Frontal cortex (tissue), 4 donors: Measurements from ENCODE around the gene EN2. TPM values are rescaled to one million over a fixed set of nuclear protein-coding genes. Genes with fewer than 3 reads are reported as not detected.

Experiments used
- DNase-seq, 2 donors: peaks; one replicate each; pipeline ENCODE4 v3.0.0; 2012; ENCODE audit warnings: low spot score in 2 of 2
- FAIRE-seq: peaks from 2 replicates; lab custom pipeline; 2012; peaks lifted over from hg19 to GRCh38; lab: Jason Lieb, UNC
- total RNA-seq: library from RNA; depleted of rRNA; stranded (reverse); fragments of >200 nt; gene quantifications from one replicate; pipeline ENCODE4 v1.2.3, GENCODE V29; 2014
- donor health status: control.
- donor health status: control.
- donor health status: control.

The EN2 gene
- total RNA-seq, 1 donor from 2014 or later: not detected

GRCh38 chr7:155449008-155449868 lies 8.7 kb upstream of the EN2 start:
- DNase-seq (no peak), FAIRE-seq (no peak)

- DNase-seq (no peak), FAIRE-seq (no peak)
These were observed 7.9 kb upstream of the EN2 start for GRCh38 chr7:155449869-155450557.

- DNase-seq (no peak), FAIRE-seq (no peak)
These were observed 7.4 kb upstream of the EN2 start for GRCh38 chr7:155450558-155450969.

GRCh38 chr7:155450970-155451801 lies 6.7 kb upstream of the EN2 start:
- FAIRE-seq (no peak), DNase-seq (no peak)

GRCh38 chr7:155451840-155452239 lies 6.1 kb upstream of the EN2 start:
- FAIRE-seq (no peak), DNase-seq (no peak)

- DNase-seq (no peak), FAIRE-seq (no peak)
These were observed 5.2 kb upstream of the EN2 start for GRCh38 chr7:155452505-155453295.

GRCh38 chr7:155453296-155454182 lies 4.4 kb upstream of the EN2 start:
- no peak for DNase-seq
- no peak for FAIRE-seq

DNA sequence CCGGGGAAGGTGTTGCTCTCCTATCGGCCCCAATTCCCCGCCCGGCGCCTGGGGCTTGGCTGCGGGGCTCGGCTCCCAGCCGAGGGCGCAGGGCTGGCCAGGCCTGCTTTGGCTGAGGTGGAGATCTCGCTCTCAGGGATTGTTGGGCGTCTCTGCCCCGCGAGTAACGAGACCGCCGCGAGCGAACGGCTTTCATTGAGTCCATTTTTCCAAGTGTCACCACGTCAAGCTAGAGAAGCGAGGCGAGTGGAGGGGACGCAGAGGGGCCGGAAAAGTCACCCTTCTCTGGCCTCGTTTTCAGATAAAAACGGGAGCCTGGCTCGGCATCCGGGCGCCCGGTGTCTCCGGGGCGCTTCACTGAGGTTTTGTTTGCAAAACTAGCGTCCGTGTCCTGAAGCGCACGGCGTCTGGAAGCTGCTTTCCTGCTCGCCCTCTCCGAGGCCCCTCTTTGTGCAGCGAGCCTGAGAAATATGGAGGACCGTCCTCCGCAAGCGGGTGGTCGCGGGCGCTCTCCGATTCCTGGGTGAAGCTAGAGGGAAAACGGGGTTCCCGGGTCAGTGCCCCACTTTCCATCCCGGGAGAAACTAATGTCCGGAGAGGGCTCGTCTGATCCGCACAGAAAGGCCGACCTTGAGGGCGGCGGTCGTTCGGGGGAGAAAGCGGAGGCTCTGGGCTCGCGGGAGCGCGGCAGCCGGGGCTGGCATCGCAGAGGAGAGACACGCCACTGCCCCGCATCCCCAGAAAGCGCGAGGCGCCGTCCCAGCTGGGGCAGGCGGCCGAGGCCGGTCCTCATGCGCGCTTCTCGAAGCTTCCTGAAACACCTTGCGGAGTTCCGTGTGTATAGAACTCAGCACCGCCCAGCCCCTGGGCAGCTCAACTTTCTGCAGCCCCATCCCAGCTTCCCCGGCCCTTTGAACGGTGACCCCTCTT lies 3.5 kb upstream of the EN2 start:
- DNase-seq (peak in 1 of 2 donors; percentile 46), FAIRE-seq (no peak)

DNA sequence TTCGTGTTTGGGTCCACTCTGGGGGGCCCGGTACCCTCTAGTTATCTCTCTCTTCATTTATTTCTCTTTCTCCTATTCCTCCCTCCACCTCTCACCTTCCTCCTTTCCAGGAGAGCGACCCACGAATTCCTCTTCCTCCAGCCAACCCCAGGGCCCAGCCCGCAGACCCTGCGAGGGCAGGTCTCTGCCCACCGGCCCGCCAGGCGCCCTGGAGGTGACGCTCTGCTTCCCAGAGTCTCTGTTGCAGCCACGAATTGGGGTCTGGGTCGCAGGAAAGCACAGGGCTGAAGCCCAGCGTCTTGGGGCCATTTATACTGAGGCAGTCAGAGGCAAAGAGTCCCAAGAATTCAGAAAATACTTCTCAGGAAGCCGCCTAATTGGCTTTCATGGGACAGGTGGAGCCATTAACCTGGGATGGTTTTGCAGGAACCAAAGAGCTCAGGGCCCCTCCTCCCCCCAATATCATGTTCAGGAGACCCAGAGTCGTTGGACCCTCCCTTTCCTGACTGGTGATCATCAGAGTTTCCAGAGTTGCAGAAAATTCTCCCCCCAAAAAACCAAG lies 2.7 kb upstream of the EN2 start:
- FAIRE-seq (no peak), DNase-seq (no peak)

- FAIRE-seq (no peak), DNase-seq (peak in 1 of 2 donors; percentile 50)
These were observed 1.9 kb upstream of the EN2 start for GRCh38 chr7:155455776-155456737.

DNA sequence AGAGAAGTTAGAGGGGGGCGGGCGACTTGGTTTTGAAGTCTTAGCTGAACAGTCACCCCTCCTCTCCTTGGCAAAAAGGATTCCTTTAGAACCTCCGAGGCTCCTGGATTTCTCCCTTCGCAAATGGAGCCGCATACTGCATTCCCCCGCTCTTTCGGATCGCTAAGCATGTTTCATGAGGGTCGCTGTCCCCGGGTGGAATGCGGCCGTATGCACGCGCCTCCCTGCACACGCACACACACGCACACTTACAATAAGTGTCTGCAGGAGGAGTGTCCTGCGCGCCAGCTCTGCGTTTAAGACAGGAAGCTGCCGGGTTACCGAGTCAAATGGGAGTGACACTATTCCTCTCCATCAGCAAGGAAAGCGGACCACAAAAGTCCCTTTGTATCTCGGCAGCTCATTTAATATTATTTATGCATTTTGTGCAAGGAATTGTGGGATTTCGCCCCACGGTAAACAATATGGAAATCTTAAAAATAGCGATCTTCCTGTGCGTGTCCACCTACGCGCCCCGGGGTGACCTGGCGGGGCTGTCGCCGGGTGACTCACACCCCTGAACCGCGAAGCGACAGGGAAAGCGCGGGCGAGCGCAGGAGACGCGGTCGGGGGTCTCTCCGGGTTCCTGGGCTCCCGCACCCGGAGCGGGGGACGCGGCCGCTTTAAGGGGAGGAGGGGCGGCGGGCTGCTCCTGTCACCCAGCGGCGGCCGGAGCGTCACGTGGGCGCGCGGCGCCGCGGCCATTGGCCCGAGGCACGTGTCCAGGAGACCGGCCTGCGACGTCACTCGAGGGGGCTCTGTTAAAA lies 988 bp upstream of the EN2 start:
- no peak for FAIRE-seq
- DNase-seq: peak; percentile 96 to 99

GRCh38 chr7:155457544-155458110 lies 302 bp upstream of the EN2 start:
- no peak for DNase-seq
- no peak for FAIRE-seq

DNA sequence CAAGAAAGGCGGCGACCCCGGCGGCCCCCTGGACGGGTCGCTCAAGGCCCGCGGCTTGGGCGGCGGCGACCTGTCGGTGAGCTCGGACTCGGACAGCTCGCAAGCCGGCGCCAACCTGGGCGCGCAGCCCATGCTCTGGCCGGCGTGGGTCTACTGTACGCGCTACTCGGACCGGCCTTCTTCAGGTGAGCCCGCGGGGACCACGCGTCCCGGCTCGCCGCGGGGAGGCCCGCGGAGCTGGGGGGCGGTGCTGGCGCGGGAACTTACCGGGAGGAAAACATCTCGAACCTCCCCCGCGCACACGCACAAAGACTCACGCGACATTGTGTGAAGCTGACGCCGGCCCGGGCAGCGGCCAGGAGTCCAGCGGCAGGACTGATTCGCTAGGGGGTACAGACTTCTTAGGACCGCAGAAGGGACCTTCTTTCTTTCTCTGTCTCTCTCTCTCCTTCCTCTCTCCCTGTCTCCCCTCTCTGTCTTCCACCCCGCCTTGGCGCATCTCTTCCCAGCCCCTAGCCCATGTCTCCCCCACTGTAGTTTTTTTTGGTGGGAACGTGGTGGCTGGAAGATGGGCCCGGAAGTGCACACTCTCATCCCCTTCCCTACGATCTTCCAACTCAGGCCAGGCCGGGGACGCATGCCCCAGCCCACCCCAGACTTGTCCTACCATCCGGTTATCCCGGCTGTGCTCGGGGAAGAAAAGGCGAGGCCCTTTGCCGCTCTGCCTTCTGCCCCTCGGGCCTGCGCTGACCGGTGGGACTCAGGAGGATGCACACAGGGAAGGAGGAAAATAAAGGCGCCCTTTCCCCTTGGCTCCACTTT lies 1.2 kb downstream of the EN2 start:
- peak in 1 of 2 donors; percentile 43 for DNase-seq
- FAIRE-seq: no peak
